IPS-15b (cell line): ENCODE measurements around the gene SLC39A11.

Source experiments
- H3K27me3 ChIP-seq: one replicate; pipeline ENCODE4 v1.6.1; 2013; ENCODE audit warnings: low read length; ENCODE audit not compliant: control insufficient read depth, insufficient read depth
- H3K36me3 ChIP-seq: one replicate; pipeline ENCODE4 v1.6.1; 2013; ENCODE audit warnings: low read length; ENCODE audit not compliant: control insufficient read depth, insufficient read depth
- H3K4me1 ChIP-seq: one replicate; pipeline ENCODE4 v1.6.1; 2013; ENCODE audit warnings: mild to moderate bottlenecking, low read length; ENCODE audit not compliant: control insufficient read depth, insufficient read depth
- H3K4me3 ChIP-seq: one replicate; pipeline ENCODE4 v1.5.1; 2013; ENCODE audit warnings: low read depth, low read length
- H3K9ac ChIP-seq: one replicate; pipeline ENCODE4 v1.6.1; 2013; ENCODE audit warnings: low read depth, mild to moderate bottlenecking, low read length
- H3K9me3 ChIP-seq: one replicate; pipeline ENCODE4 v1.6.1; 2013; ENCODE audit warnings: mild to moderate bottlenecking, low read length; ENCODE audit not compliant: control insufficient read depth, insufficient read depth

The SLC39A11 gene

GRCh38 chr17:73126716-73127473 lies 34.4 kb upstream of the SLC39A11 start:
- Histone ChIP-seq H3K9me3 (no peaks in the 10 kb centered on the region), H3K27me3 (no peaks in the 10 kb centered on the region), H3K4me3 (no peak overlapping the region), H3K9ac (no peak overlapping the region), H3K36me3 (no peaks in the 10 kb centered on the region), H3K4me1 (no peaks in the 10 kb centered on the region)

DNA sequence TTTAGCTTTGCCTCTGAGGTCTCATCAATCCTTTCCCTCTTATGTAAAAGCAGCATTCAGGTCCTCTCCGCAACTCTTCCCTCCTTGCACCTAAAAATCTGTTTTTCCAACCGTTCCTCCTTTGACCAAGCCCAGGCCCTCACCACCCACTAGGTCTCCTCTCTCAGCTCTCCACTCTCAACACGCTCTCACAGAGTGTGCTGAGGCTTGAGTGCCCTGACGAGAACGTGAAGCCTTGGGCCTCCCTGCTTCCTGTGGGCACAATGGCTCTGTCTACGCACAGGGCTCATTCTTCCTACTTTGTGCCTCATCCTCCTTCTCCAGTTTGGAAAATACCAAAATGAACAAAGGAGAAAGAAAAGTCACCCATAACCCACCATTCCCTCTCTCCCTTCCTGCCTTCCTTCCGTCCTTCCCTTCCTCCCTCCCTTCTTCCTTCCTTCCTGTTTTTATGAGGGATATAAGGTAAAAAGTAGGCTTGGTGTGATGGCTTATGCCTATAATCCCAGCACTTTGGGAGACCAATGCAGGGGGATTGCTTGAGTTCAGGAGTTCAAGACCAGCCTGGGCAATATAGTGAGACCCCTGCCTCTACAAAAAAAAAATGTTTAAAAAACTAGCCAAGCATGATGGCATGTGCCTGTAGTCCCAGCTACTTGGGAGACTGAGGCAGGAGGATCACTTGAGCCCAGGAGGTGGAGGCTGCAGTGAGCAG lies 31.3 kb upstream of the SLC39A11 start:
- no peaks in the 10 kb centered on the region for H3K9me3 ChIP-seq
- H3K36me3 ChIP-seq, result no peaks in the 10 kb centered on the region
- H3K27me3 ChIP-seq, result no peaks in the 10 kb centered on the region
- H3K9ac ChIP-seq, result no peak overlapping the region
- H3K4me3 ChIP-seq, result no peak overlapping the region
- H3K4me1 ChIP-seq, result no peaks in the 10 kb centered on the region

DNA sequence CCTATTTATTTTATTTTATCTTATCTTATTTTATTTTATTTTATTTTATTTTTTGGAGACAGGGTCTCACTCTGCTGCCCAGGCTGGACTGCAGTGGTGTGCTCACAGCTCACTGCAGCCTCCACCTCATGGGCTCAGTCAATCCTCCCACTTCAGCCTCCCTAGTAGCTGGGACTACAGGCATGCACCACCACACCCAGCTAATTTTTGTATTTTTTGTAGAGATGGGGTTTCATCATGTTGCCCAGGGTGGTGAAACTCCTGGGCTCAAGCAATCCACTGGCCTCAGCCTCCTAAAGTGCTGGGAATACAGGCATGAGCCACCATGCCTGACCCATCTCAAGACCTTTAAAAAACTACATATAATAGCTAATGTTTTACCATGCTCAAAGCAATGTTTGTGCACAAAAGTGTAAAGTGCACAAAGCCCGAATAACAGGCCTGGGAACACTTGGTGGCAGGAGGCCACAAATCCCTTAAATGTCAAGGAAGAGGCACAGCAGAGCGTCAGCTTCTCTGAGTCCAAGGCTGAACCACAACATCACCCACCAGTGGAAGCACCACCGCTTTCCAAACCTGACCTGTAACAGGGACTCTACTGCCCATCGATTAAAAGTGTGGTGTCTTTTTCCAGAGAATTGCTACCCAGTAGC lies 30.6 kb upstream of the SLC39A11 start:
- Histone ChIP-seq H3K9ac (no peak overlapping the region), H3K4me1 (no peaks in the 10 kb centered on the region), H3K27me3 (no peaks in the 10 kb centered on the region), H3K9me3 (no peaks in the 10 kb centered on the region), H3K36me3 (no peaks in the 10 kb centered on the region), H3K4me3 (no peak overlapping the region)

DNA sequence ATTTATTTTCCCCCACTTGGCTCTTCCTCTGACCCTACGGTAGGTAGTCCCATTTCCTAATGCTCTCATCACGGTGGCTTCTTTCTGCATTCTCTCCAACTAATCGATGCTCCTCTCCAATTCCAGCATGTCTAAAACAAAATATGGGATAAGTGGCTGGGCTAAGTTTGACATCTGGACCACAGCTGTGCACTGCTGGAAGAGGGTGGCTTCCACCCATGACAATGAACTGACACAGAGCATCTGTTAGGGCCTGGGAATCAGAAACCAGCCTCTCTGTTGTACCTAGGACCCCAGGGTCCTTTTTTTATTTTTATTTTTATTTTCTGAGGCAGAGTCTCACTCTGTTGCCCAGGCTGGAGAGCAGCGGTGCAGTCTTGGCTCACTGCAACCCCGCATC lies 29.0 kb upstream of the SLC39A11 start:
- no peak overlapping the region for H3K9ac ChIP-seq
- H3K36me3 ChIP-seq, result no peaks in the 10 kb centered on the region
- no peak overlapping the region for H3K4me3 ChIP-seq
- no peaks in the 10 kb centered on the region for H3K9me3 ChIP-seq
- H3K4me1 ChIP-seq, result peaks cover 3% of the 10 kb centered on the region
- H3K27me3 ChIP-seq, result no peaks in the 10 kb centered on the region

DNA sequence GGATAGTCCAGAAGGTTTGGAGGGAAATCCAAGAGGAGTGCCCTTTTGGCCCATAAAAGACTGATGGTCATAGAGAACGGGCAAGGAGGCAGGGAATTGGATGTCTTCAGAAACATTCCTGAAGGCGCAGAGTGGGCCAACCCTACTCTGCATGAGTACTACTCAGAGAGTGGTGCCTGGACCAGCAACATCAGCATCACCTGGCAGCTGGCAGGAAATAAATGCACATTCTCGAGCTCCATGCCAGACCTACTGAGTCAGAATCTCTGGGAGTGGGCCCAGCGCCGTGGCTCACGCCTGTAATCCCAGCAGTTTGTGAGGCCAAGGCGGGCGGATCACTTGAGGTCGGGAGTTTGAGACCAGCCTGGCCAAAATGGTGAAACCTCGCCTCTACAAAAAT lies 27.1 kb upstream of the SLC39A11 start:
- no peak overlapping the region for H3K4me3 ChIP-seq
- H3K9me3 ChIP-seq, result no peaks in the 10 kb centered on the region
- H3K4me1 ChIP-seq, result peaks cover 3% of the 10 kb centered on the region
- H3K36me3 ChIP-seq, result no peaks in the 10 kb centered on the region
- no peaks in the 10 kb centered on the region for H3K27me3 ChIP-seq
- H3K9ac ChIP-seq, result no peak overlapping the region

DNA sequence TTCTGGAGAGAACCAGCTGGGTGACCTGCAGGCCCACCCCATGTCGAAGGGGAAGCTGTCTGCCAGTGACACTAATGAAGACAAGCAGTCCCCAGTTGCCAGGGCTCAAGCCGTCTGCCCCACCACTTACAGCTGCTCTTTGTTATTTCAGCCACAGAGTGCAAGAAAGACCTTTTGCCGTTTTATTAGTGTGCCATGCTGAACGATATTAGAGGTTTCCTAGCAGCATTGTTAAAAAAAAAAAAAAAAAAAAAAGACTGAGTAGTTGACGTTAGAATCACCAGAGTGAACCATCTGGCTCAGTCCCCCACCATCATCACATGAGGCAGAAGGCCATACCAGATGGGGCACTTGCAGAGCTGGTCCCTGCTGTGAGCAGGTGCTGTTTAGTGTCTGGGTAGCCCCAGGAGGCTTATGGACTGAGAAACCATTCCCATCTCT lies 26.5 kb upstream of the SLC39A11 start:
- H3K9me3 ChIP-seq, result no peaks in the 10 kb centered on the region
- H3K4me3 ChIP-seq, result no peak overlapping the region
- peaks cover 3% of the 10 kb centered on the region for H3K4me1 ChIP-seq
- no peaks in the 10 kb centered on the region for H3K36me3 ChIP-seq
- H3K9ac ChIP-seq, result no peak overlapping the region
- no peaks in the 10 kb centered on the region for H3K27me3 ChIP-seq

GRCh38 chr17:73118139-73118538 lies 25.7 kb upstream of the SLC39A11 start:
- H3K9ac ChIP-seq, result no peak overlapping the region
- no peak overlapping the region for H3K4me3 ChIP-seq
- no peaks in the 10 kb centered on the region for H3K9me3 ChIP-seq
- H3K36me3 ChIP-seq, result no peaks in the 10 kb centered on the region
- peaks cover 3% of the 10 kb centered on the region for H3K4me1 ChIP-seq
- no peaks in the 10 kb centered on the region for H3K27me3 ChIP-seq

DNA sequence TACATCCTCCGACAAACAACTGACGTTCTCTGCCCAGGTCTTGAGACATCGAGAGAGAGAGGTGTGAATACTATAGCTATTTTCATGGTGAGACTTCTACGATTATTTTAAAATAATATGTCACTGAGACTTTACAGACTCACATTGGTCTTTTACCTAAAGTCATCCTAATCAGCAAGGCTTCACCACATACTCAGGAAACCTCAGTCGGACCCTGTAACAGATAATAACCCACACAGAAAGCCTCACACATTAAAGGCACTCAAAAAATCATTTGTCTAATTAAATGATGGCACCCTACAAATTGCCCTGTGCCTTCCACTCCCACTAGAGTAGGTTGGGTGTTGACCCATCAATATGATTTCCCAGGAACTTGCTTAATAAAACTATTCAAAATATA lies 19.8 kb upstream of the SLC39A11 start:
- H3K9me3 ChIP-seq, result no peaks in the 10 kb centered on the region
- H3K4me3 ChIP-seq, result no peak overlapping the region
- peaks cover 3% of the 10 kb centered on the region for H3K4me1 ChIP-seq
- H3K27me3 ChIP-seq, result no peaks in the 10 kb centered on the region
- no peaks in the 10 kb centered on the region for H3K36me3 ChIP-seq
- H3K9ac ChIP-seq, result no peak overlapping the region

- no peaks in the 10 kb centered on the region for H3K36me3 ChIP-seq
- no peak overlapping the region for H3K9ac ChIP-seq
- no peaks in the 10 kb centered on the region for H3K27me3 ChIP-seq
- H3K4me3 ChIP-seq, result no peak overlapping the region
- no peaks in the 10 kb centered on the region for H3K4me1 ChIP-seq
- H3K9me3 ChIP-seq, result no peaks in the 10 kb centered on the region
Measured at GRCh38 chr17:73111386-73111785, 18.9 kb upstream of the SLC39A11 start.

DNA sequence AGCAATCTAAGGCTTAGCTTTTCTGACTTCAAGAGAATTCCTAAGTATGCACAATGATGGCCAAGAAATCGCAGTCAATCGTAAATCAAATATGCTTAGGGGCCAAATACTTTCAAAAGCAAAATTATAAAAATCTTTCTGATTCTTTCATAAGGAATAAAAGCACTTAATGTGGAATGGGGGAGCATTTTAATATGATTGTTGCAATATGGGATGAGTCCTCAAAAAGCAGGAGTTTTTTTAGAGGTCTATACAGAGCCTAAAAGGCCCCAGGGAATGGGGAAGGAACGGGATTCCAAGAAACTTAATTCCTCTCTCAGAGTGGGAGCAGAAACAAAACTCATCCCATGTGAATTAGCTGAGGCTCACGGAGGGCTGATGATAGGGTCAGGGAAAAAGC lies 14.7 kb upstream of the SLC39A11 start:
- H3K9ac ChIP-seq, result no peak overlapping the region
- no peaks in the 10 kb centered on the region for H3K27me3 ChIP-seq
- no peak overlapping the region for H3K4me3 ChIP-seq
- H3K4me1 ChIP-seq, result no peaks in the 10 kb centered on the region
- no peaks in the 10 kb centered on the region for H3K9me3 ChIP-seq
- no peaks in the 10 kb centered on the region for H3K36me3 ChIP-seq

- H3K9me3 ChIP-seq, result no peaks in the 10 kb centered on the region
- H3K27me3 ChIP-seq, result no peaks in the 10 kb centered on the region
- no peak overlapping the region for H3K4me3 ChIP-seq
- no peaks in the 10 kb centered on the region for H3K4me1 ChIP-seq
- no peak overlapping the region for H3K9ac ChIP-seq
- no peaks in the 10 kb centered on the region for H3K36me3 ChIP-seq
Measured at GRCh38 chr17:73105431-73105830, 12.9 kb upstream of the SLC39A11 start.

GRCh38 chr17:73104450-73104849 lies 12.0 kb upstream of the SLC39A11 start:
- Histone ChIP-seq H3K36me3 (no peaks in the 10 kb centered on the region), H3K9ac (no peak overlapping the region), H3K27me3 (no peaks in the 10 kb centered on the region), H3K4me3 (no peak overlapping the region), H3K4me1 (no peaks in the 10 kb centered on the region), H3K9me3 (no peaks in the 10 kb centered on the region)
